Epithelial cell of prostate (primary cell): Measurements from ENCODE around the gene JMJD6.
"Not testable (repeated sequence)": the region's sequence is repeated elsewhere in the genome, so short reads cannot be mapped to it uniquely, and the experiment has no call there.

Source experiments
- DNase-seq: peaks from one replicate; pipeline ENCODE4 v3.0.0-alpha.2; 2011; ENCODE audit warnings: low read depth, low spot score
- H3K27ac ChIP-seq: fragments of 450-650 bp; 2 replicates; pipeline ENCODE4 v1.5.1; 2017; ENCODE audit warnings: mild to moderate bottlenecking

JMJD6 gene

DNA sequence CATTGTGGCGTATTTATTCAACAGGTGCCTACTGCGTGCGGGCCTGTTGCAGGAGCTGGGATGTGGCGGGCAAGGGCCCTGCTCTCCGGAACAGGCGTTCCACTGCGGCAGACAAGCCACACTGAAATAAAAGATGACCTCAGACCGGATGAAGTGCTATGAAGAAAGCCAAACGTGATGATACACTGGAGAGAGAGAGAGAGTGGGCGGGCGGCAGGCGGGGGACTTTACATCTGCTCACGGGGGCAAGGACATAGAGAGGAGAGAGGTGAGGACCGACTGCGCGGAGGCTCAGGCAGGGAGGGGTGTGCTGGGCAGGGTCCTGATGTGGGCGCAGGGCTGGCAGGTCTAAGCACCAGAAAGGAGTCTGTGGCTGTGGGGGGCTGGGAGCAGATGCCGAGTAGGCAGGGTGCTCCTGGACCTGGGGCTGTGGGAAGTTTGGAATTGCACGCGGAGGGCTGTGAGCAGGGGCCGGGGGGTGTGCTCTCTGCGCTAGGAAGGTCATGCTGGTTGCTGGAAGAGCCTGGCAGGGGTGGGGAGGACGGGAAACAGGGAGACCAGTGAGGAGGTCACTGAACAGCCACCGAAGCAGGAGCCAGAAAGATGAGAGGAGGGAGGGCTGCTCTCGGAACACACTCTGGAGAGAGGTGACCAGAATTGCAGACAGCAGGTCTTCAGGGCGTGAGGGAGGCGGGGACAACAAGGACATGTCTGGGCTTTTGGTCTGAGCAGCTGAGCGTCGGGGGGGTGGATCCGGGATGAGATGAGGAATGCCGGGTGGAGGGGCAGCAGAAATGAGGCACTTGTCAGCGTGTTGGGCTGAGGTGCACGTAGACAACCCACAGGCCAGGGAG lies 25.6 kb downstream of the JMJD6 start:
- no peak for DNase-seq
- H3K27ac ChIP-seq: peak overlapping the region; percentile 75

GRCh38 chr17:76700270-76700616 lies 26.2 kb downstream of the JMJD6 start:
- no peak for DNase-seq
- peak overlapping the region; percentile 75 for H3K27ac ChIP-seq

DNA sequence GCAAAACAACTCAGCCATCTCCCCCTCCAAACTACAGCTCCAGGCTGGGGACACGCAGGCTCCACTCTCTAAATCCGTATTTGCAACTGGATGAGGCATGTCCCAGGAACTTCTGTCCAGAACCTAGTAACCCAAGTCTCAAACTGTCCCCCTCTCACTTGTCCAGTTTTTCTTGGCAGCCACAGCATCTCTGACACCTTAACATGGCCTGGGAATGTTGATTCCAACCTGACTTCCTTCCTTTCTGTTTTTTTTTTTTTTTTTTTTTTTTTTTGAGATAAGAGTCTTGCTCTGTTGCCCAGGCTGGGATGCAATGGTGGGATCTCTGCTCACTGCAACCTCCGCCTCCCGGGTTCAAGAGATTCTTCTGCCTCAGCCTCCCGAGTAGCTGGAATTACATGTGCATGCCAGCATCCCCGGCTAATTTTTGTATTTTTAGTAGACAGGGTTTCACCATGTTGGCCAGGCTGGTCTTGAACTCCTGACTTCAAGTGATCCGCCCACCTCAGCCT lies 27.9 kb downstream of the JMJD6 start:
- not testable (repeated sequence) for DNase-seq, H3K27ac ChIP-seq

- no peak overlapping the region for H3K27ac ChIP-seq
Measured at GRCh38 chr17:76697702-76698465, 28.5 kb downstream of the JMJD6 start.

DNA sequence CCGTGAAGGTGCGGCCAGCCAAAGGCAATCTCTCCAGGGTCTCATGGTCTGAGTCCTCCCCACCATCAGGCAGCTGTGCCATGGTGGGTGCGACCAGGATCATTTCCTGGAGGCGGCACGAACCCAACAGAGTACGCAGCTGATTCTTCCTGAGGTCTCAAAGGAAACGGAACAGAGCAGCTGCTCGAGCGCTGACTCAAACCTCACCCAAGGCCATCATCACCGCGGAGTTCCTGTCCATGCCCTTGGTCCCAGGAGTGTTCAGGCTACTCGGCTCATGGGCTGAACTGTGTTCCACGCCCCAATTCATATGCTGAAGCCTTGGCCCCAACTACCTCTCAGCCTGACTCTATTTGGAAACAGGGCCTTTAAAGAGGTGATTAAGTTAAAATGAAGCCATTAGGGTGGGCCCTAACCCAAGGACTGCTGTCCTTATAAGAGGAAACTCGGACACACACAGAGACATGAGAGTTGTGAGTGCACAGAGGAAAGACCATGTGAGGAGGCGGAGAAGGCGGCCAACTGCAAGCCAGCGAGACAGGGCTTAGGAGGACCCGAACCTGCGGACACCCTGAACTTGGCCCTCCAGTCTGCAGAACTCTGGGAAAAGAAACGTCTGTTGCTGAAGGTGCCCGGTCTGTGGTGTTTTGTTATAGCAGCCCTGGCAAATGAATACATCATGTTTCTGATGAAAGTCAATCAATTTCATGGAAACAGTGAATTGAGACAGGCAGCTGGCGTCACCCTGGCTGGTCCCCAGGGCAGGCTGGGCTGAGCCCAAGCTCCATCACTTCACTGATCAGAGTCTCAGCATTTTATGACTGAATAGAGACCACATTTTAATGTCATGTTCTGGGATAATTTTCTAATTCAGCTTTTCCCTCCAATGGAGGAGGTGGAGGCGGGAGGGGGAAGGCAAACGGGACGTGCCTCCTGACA lies 29.4 kb downstream of the JMJD6 start:
- no peak overlapping the region for H3K27ac ChIP-seq
- no peak for DNase-seq

More at GRCh38 chr17:76697702-76698465, 28.5 kb downstream of the JMJD6 start:
- DNase-seq: no peak

DNA sequence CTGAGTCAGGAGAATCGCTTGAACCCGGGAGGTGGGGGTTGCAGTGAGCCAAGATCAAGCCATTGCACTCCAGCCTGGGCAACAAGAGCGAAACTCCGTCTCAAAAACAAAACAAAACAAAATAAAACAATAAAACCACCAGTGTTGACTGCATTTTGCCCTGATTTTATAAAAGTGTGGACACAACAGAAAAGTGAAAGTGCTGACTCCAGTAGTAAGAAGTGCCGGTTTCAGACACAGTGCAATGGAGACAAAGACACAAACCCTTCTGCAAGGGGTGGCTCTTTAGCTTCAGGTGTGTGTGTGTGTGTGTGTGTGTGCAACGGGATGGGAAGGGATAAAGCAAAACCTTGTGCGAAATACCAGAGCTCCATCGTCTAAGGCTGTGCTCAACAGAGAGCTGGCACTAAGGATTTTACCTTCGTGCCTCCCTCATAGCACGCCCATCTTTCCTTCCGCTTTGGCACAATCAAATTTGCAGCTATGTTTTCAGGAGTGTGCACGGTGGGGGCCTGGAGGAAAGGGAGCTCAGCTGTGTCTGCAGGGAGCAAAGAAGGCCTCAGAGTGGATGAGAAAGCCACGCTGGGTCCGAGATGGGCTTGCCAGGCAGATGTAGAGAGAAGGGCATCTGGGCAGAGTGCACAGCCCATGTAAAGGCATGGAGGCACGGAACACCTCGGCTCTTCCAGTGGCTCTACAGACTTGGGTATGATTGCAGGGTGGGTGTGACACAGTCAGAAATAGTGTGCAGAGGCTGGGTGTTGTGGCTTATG lies 31.2 kb downstream of the JMJD6 start:
- H3K27ac ChIP-seq: no peak overlapping the region
- no peak for DNase-seq

DNA sequence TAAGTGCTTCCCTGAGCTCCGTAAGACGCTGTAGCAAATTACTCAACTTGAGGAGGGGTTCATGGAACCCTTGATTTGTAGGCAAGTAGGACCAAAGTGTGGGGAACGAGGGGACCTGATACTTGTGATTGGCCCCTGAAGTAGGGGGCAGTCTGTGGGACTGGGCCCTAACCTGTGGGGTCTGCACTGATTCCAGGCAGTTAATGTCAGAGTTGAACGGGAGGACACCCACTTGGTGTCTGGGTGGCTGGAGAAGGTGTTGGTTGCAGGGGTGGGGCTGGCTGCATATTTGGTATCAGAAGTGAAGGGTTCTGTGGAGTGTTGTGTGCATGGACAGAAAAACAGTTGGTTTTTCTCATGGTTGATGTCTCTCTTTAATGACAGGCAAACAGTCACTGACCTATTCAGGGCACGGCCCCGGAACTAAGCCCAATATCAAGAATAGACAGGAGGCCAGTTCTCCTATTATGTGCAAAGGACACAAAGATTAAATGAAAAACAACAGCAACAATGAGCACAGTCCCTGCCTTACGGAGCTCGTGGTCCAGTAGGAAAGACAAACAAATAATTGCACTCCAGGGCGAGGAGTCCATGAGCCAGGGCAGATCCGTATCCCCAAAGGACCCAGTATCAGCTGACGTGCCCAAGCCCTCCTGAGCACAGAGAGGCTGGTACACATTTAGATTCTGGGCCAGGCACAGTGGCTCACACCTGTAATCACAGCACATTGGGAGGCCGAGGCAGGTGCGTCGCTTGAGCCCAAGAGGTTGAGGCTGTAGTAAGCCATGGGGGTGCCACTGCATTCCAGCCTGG lies 34.8 kb downstream of the JMJD6 start:
- no peak overlapping the region for H3K27ac ChIP-seq
- no peak for DNase-seq

DNA sequence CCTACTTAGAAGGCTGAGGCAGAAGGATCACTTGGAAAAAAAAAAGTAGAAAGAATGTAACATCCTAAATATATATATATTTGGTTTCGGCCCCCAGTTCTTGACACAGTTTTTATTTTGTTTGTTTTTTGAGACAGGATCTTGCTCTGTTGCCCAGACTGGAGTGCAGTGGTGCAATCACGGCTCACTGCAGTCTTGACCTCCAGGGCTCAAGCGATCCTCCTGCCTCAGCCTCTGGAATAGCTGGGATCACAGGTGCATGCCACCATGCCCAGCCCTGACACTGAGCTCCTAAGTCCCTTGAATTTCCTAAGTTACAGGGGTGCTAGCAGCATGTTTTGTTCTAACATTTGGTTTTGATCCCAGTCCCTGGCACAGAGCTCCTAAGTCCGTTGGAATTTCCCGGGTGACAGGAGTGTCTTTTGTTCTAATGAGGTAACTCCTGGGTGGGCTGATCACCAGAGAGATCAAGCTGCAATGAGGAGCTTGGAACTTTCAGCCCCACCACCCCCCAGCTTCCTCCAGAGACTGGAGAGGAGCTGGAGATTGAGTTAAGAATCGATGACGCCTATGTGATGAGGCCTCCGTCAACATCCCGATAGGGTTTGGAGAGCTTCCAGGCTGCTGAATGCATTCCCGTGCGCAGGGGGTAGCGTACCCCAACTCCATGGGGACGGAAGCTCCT lies 35.7 kb downstream of the JMJD6 start:
- H3K27ac ChIP-seq: no peak overlapping the region
- no peak for DNase-seq

- DNase-seq: no peak
- H3K27ac ChIP-seq: no peak overlapping the region
Measured at GRCh38 chr17:76689859-76690258, 36.5 kb downstream of the JMJD6 start.

DNA sequence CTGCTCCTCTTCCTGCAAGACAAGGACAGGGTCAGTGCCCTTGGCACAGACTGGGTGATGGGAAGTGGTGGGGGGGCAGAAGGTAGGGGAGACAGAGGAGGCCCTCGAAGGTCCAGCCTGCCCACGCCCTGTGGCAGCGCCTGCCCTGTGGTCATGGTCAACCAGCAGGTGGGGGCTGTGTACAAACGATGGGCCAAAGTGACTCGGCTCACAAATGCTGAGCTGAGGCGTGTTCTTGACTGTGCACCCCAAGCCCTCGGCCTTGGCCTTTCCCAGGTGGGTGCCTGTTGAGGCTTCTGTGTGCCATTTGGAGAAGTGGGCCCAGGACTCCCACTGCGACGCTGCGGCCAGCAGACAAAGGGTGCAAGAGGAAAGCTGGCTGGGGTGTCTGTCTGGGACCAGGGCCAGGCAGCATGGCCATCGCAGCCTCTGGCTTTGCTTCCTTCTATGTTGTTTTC lies 38.2 kb downstream of the JMJD6 start:
- H3K27ac ChIP-seq: peak overlapping the region; percentile 50
- DNase-seq: no peak

- no peak overlapping the region for H3K27ac ChIP-seq
- no peak for DNase-seq
Measured at GRCh38 chr17:76687298-76688164, 38.9 kb downstream of the JMJD6 start.

DNA sequence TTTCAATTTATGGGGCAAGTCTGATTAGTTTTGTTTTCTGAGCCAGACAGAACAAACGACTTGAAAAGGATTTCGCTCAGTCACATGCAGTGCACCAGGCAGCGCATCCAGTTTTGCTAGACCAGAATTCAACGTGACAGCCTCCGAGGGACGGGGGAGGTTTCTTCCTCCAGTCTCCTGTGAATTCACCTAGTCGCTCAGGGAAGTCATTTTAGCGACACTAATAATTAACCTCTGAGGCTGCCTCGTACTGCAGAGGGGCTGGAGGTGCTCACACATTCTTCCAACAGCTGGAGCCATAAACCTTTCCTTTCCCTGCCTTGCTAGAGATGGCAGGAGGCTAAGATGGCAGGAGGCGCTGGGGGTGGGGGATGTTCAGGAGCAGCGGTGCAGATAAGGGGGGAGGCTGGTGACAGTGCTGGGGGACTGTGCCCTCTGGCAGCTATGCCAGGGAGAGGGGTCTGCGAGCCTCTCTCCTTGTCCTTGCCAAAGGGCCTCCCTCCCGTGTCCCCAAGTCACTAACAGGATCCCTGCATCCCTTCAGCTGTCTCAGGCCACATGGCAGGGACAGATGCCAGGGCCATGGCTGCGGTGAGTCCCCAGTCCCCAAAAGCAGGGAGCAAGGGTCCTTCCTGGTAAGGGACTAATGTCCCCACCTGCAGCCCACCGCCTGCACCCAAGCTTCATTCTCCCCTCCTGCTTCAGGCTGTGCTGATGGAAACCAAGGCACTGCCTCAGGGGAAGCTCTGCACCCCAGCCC lies 39.7 kb downstream of the JMJD6 start:
- no peak overlapping the region for H3K27ac ChIP-seq
- no peak for DNase-seq

DNA sequence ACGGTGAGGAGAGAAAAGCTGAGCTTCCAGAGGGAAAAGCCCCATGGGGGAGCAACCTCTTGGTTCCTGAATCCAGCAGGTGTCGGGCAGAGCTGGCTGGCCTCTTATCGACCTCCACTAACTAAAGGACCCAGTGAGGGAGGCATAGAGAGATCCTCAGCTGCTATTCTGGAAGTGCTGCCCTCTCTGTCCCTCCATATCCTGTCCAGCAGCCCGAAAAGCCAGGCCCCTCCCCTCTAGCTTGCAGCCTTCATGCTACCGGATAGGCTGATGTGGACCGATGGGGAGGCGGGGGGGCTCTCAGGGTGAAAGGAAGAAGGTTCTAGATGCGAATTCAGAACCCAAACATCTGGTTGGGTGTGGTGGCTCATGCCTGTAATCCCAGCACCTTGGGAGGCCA lies 40.6 kb downstream of the JMJD6 start:
- DNase-seq: no peak
- no peak overlapping the region for H3K27ac ChIP-seq

GRCh38 chr17:76685366-76685765 lies 41.0 kb downstream of the JMJD6 start:
- no peak for DNase-seq
- no peak overlapping the region for H3K27ac ChIP-seq

DNA sequence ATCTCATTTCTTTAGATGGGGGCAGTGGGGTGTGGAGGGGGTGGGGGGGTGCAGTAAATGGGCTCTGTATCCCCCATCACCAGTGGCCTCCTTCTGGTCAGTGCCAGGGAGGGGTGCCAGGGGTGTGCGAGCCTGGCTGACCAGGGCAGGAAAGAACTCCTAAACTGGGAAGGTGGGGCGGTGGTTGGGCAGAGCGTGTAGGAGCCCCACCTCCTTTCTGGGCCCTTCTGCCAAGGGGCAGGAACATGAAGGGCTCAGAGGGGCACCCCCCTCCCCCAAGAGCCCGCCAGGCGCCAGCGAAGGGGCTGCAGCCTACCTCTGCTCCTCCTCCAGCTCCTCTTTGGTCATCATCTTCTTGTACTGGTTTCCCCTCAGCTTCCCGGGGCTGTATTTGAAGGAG lies 41.6 kb downstream of the JMJD6 start:
- H3K27ac ChIP-seq: no peak overlapping the region
- DNase-seq: no peak

GRCh38 chr17:76683921-76684745 lies 42.3 kb downstream of the JMJD6 start:
- no peak overlapping the region for H3K27ac ChIP-seq
- no peak for DNase-seq
